NCI-H2227 treated with DMSO at 0.1 percent for 48 hours (cell line): ENCODE data around the gene DNM2.

Experiments used
- DNase-seq: peaks from one replicate; lab custom pipeline; 2025; lab: John Stamatoyannopoulos, UW

DNM2 gene

GRCh38 chr19:10780368-10780767, 62.5 kb downstream of the DNM2 start:
- no peak for DNase-seq

- DNase-seq = no peak
These were observed 64.9 kb downstream of the DNM2 start for GRCh38 chr19:10782795-10783194.

- no peak for DNase-seq
These were observed 66.4 kb downstream of the DNM2 start for GRCh38 chr19:10784257-10784656.

GRCh38 chr19:10788146-10788545, 70.3 kb downstream of the DNM2 start:
- DNase-seq = no peak

GRCh38 chr19:10789866-10790265, 72.0 kb downstream of the DNM2 start:
- DNase-seq = no peak

DNA sequence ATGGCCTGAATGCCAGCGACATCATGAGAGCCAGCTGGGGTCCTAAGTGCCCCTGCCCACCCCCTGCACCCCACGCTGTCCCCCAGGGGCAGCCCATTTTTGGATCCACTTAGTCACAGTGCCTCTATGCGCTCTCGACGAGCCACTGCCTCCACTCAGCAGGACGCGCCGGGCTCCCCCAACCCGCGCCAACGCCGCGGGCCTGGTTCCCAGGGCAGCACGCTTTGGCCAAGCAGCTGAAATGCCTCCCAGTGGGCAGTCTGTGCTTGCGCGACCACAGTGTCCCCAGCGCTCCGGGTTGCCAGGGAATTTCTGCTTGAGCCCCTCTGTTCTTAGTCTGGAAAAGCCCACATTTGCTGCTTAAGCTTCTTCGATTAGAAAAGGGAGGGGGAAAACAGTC, 78.8 kb downstream of the DNM2 start:
- DNase-seq = no peak

- DNase-seq = no peak
These were observed 79.2 kb downstream of the DNM2 start for GRCh38 chr19:10797078-10797477.

GRCh38 chr19:10797541-10798256, 79.8 kb downstream of the DNM2 start:
- DNase-seq = no peak

DNA sequence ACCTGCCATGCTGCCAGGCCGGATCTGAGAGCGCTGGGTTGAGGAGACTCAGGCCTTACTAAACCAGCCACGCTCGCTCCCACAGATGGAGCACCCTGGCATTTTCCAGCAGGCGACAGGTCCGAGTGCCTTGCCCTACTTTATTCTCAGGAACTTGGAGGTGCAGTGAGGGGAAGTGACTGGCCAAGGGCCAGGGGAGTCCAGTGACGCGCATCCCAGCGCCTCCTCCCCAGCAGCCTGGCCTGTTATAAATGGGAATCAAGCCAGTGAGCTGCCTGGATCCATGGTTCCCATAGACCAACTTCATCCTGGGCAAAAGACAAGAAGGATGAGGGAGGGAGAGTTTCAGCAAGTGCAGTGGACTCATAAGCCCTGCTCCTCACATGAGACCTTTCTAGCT, 82.6 kb downstream of the DNM2 start:
- no peak for DNase-seq

DNA sequence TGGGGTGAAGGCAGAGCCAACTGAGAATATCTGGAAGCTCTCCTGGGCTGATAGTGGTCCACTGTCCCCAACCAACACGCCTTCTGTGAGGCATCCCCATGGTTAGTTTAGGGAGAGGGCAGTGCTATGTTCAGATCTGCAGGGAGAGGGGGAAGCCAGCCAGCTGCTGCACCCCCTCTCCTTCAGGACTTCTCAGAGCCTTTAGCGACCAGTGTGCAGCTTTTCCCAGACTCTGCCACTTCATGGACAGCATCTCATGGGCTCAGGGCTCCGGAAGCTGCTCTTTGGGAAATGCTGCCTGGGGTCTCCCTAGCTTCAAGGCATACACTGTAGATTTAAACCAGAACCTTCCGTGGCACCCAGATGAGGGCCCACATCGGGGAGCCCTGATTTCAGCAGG, 84.6 kb downstream of the DNM2 start:
- DNase-seq = no peak

DNA sequence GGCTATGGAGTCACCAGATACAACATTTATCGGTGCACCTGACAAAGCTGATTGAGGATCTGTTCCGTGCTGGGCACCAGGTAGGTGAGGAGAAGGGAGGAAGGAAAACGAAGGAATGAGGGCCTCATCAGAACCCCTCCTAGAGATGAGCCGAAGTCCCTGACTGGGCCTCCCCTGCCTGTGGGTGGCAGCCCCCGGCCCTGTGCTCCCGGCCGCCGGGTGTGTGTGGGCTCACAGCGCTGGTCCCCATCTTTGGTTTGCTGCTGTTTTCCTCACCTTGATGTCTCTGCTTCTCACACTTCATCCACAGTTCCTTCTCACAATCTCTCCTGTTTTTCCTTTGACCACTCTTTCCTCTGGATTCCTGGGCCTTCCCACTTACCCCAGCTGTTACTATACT, 85.4 kb downstream of the DNM2 start:
- no peak for DNase-seq

DNA sequence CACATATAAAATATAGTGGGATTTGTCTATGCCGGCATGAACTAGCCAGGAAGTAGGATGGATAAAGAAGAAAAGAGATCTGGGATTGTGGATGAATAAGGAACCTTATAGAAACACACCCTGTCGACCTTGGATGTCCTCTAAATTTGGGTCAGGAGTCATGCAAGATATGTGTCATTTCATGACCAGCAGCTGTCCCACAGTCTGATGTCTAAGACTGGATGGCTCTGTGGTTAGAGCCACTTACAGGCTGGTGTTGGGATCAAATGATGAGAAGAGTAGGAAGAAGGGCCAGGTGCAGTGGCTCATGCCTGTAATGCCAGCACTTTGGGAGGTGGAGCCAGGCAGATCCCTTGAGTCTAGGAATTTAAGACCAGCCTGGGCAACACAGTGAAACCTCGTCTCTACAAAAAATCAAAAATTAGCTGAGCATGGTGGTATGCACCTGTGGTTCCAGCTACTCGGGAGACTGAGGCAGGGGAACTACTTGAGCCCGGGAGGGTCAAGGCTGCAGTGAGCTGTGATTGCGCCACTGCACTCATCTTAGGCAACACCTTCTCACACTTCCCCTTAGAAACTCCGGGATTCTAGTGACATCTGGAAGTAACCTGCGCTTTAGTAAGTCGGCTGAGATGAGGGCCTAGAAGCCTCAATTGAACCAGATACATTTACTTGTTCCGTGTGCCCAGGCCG, 87.3 kb downstream of the DNM2 start:
- DNase-seq = no peak

- no peak for DNase-seq
These were observed 87.9 kb downstream of the DNM2 start for GRCh38 chr19:10805758-10806247.

- no peak for DNase-seq
These were observed 91.2 kb downstream of the DNM2 start for GRCh38 chr19:10808937-10809649.

DNA sequence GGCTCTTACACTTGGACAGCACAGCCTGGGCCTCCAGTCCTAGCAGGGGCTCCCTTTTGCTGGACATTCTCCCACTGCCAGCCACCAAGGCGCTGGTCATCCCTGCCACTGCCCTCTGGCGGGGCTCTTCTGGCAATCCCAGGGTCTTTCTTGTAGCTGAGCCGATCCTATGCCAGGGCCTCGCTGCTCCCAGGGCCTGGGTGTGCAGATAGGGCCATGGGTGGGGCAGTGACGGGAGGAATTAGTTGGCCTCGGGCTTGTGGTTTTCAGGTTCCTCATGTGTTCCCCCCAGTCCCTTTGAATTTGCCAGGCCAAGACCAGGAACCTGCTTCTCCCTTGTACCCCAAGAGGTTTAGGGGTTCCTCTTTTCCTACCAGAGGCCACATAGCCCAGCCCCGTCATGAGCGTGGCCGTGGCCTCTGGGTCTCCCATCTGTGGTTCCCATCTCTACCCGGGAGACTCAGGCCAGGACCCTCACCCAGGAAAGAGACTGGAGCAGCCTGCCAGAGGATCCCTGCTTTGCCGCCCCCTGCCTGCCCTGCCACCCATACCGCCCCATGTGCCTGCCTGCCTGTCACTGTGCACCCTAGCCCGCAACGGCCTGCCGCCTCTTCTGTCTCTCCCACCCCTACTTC, 91.9 kb downstream of the DNM2 start:
- DNase-seq = no peak

GRCh38 chr19:10811391-10812111, 93.7 kb downstream of the DNM2 start:
- DNase-seq = no peak

GRCh38 chr19:10812196-10812595, 94.3 kb downstream of the DNM2 start:
- DNase-seq = no peak

GRCh38 chr19:10812902-10813404, 95.1 kb downstream of the DNM2 start:
- no peak for DNase-seq

DNA sequence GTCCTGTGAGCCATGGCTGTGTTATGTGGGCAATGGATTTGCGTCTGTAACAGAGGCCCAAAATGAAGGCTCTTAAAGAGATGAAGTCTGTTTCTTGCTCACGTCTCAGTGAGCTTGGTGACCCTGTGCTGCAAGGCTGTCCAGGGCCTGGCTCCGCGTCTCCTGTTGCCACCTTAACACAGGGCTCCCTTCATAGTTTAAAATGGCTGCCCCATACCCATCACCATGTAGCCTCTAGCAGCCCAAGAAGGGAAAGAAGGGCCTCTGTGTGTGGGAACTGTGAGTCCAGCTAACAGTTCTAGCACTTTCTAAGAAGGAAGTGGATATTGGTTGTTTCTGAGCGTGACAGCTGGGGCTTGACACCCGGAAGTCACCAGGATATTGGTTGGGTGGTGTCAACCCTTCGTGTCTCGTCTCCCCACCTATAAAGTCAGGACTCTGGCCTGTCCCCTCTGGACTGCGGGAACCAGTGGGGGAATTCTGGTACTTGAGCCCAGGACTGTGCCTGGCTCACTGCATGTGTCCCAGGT, 97.2 kb downstream of the DNM2 start:
- DNase-seq = no peak

DNA sequence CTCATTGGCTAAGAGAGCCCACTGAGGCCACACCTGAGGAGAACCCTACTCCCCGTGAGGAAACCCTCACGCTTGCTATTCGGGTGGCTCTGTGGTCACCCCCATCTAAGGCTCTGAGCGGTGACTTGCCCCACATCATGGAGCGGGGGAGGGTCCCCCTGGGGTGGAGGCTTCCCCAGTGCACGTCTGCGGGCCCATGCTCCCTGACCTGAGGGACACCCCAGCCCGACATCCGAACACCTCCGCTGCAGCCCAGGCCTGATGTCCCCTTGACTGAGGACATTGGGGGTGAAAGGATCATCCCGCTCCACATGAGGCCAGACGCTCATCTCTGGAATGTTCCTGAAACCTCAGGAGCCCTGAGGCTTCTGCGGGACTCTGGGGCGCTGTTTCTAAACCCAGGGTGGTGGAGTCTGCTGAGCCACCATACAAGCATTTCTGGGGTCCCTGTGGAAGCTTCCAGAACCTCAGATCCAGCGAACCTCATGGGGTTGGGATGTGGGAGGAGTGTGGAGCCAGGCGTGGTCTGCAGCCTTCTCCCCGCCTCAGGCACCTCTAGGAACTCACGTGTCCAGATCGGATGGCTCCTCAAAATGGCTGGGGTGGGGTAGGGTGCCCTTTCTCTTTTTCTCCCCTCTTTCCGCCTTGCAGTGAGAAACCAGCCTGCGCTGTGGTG, 98.2 kb downstream of the DNM2 start:
- DNase-seq = no peak

- DNase-seq = no peak
These were observed 98.8 kb downstream of the DNM2 start for GRCh38 chr19:10816691-10817090.
